Endodermal cell (in vitro differentiated cells): ENCODE results near the gene SPAG16. TPM values are rescaled to one million over a fixed set of nuclear protein-coding genes. Genes with fewer than 3 reads are reported as not detected.

Source experiments
- DNase-seq: peaks from one replicate; pipeline ENCODE4 v3.0.0-alpha.2; 2017
- H3K27ac ChIP-seq: 2 replicates; pipeline ENCODE4 v1.5.1; 2013; ENCODE audit warnings: mild to moderate bottlenecking, low read depth, low read length, moderate library complexity
- H3K27me3 ChIP-seq: 2 replicates; pipeline ENCODE4 v1.6.1; 2013; ENCODE audit warnings: mild to moderate bottlenecking, low read length, moderate library complexity; ENCODE audit not compliant: insufficient read depth, control insufficient read depth, poor library complexity, severe bottlenecking
- H3K36me3 ChIP-seq: 2 replicates; pipeline ENCODE4 v1.7.0; 2013; ENCODE audit warnings: mild to moderate bottlenecking, low read length, moderate library complexity; ENCODE audit not compliant: control insufficient read depth, insufficient read depth
- H3K4me1 ChIP-seq: one replicate; pipeline ENCODE4 v1.7.0; 2013; ENCODE audit warnings: low read length; ENCODE audit not compliant: control insufficient read depth, insufficient read depth
- H3K4me3 ChIP-seq: 2 replicates; pipeline ENCODE4 v1.5.1; 2013; ENCODE audit warnings: mild to moderate bottlenecking, low read length, moderate library complexity
- H3K9ac ChIP-seq: 2 replicates; pipeline ENCODE4 v1.6.1; 2013; ENCODE audit warnings: mild to moderate bottlenecking, low read length, moderate library complexity; ENCODE audit not compliant: poor library complexity, severe bottlenecking; ENCODE audit errors: extremely low read depth
- H3K9me3 ChIP-seq: 2 replicates; pipeline ENCODE4 v1.6.1; 2013; ENCODE audit warnings: mild to moderate bottlenecking, low read length, moderate library complexity; ENCODE audit not compliant: control insufficient read depth
- H3K27ac Mint-ChIP-seq: 2 replicates; pipeline ENCODE4 v1.8.0; 2020; ENCODE audit warnings: mixed read lengths
- H3K27me3 Mint-ChIP-seq: 2 replicates; pipeline ENCODE4 v1.8.0; 2021; ENCODE audit warnings: mild to moderate bottlenecking, mixed read lengths; ENCODE audit not compliant: insufficient read depth
- H3K36me3 Mint-ChIP-seq: 2 replicates; pipeline ENCODE4 v1.8.0; 2020; ENCODE audit warnings: low read depth, mixed read lengths
- H3K4me1 Mint-ChIP-seq: 2 replicates; pipeline ENCODE4 v1.8.0; 2020; ENCODE audit warnings: mixed read lengths
- H3K4me3 Mint-ChIP-seq: 2 replicates; pipeline ENCODE4 v1.8.0; 2020; ENCODE audit warnings: mild to moderate bottlenecking, moderate library complexity, mixed read lengths
- H3K9me3 Mint-ChIP-seq: 2 replicates; pipeline ENCODE4 v1.8.0; 2020; ENCODE audit warnings: mild to moderate bottlenecking, mixed read lengths
- WGBS, 2 experiments: methylation state at CpG; one replicate each; pipeline versions ENCODE4 v1.1.5 to v1.1.7; 2013; ENCODE audit warnings: missing lambda C conversion rate in 2 of 2, mixed read lengths in 1 of 2; ENCODE audit not compliant: insufficient coverage in 1 of 2, insufficient read length in 1 of 2; 5-methylcytosine and 5-hydroxymethylcytosine counted together
- total RNA-seq, 2 donors: library from RNA; stranded (reverse); fragmentation: NEBNext Ultra II Directional in 1 of 2; extraction: Animal tissue kit (Norgen Biotek cat#: 25700) in 1 of 2; gene quantifications; 2 replicates in 1 of 2; 3 replicates in 1 of 2; pipeline ENCODE4 v1.2.1, GENCODE V29; 2021
- TF ChIP-seq, protein P1 (sequence below): fragments of 200-600 bp; sonication (generic); conservative IDR thresholded peaks from 2 replicates; pipeline ENCODE4 v1.5.0; 2021; ENCODE audit warnings: antibody characterized with exemption, mild to moderate bottlenecking

Gene SPAG16
- total RNA-seq, 2 donors from 2014 or later, result 27.8 to 38.2 TPM

DNA sequence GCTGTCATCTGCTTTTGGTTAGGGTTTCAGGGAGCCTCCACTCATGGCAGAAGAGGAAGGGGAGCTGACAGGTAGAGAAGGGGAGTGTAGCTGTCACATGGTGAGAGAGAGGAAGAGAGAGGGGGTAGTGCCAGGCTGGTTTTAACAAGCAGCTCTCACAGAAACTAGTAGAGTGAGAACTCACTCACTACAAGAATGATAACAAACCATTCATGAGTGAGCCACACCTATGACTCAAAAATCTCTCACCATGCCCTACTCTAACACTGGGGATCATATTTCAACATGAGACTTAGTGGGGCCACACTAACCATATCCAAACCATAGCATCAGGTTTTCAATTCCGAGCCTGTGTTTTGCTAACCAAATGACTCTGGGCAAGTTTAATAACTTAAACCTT lies 851.7 kb downstream of the SPAG16 start:
- H3K27me3 Mint-ChIP-seq, result no peaks in the 10 kb centered on the region
- no peaks in the 10 kb centered on the region for H3K9me3 ChIP-seq
- TF ChIP-seq, protein P1, sequence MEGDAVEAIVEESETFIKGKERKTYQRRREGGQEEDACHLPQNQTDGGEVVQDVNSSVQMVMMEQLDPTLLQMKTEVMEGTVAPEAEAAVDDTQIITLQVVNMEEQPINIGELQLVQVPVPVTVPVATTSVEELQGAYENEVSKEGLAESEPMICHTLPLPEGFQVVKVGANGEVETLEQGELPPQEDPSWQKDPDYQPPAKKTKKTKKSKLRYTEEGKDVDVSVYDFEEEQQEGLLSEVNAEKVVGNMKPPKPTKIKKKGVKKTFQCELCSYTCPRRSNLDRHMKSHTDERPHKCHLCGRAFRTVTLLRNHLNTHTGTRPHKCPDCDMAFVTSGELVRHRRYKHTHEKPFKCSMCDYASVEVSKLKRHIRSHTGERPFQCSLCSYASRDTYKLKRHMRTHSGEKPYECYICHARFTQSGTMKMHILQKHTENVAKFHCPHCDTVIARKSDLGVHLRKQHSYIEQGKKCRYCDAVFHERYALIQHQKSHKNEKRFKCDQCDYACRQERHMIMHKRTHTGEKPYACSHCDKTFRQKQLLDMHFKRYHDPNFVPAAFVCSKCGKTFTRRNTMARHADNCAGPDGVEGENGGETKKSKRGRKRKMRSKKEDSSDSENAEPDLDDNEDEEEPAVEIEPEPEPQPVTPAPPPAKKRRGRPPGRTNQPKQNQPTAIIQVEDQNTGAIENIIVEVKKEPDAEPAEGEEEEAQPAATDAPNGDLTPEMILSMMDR, result no peak
- no peaks in the 10 kb centered on the region for H3K27me3 ChIP-seq
- peaks cover 6% of the 10 kb centered on the region for H3K4me1 Mint-ChIP-seq
- no peak overlapping the region for H3K27ac Mint-ChIP-seq
- 94% methylated on average over 1 of the region's 1 CpG; no CpG with 5 or more reads in 1 of the 2 experiments for WGBS, 2 experiments
- H3K9me3 Mint-ChIP-seq, result no peaks in the 10 kb centered on the region
- H3K36me3 Mint-ChIP-seq, result no peaks in the 10 kb centered on the region
- no peak for DNase-seq
- no peak overlapping the region for H3K4me3 Mint-ChIP-seq
- H3K9ac ChIP-seq, result no peak overlapping the region
- no peak overlapping the region for H3K4me3 ChIP-seq
- no peaks in the 10 kb centered on the region for H3K36me3 ChIP-seq
- no peaks in the 10 kb centered on the region for H3K4me1 ChIP-seq
- no peak overlapping the region for H3K27ac ChIP-seq

DNA sequence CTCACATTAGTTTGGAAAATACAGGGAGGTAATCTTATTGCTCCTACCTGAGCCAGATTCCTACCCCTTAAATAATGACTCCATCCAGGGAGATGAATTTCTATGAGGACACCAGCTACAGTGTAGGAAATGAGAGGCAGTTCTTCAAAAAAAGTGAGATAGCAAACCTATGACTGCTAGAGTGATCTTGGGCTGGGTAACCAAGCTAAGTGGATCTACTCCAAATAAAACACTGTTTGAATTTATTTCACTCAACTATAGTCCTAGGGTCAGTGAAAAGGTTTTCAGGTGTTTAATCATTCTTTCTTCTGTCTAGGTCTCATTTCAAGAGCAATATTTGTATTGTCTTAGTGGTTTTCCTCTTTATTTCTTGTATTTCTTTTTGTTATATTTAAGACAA lies 854.5 kb downstream of the SPAG16 start:
- no peaks in the 10 kb centered on the region for H3K9me3 ChIP-seq
- Mint-ChIP-seq H3K4me3 (no peak overlapping the region), H3K27ac (no peak overlapping the region), H3K9me3 (no peaks in the 10 kb centered on the region), H3K27me3 (no peaks in the 10 kb centered on the region), H3K36me3 (no peaks in the 10 kb centered on the region), H3K4me1 (peaks cover 6% of the 10 kb centered on the region)
- H3K27me3 ChIP-seq, result no peaks in the 10 kb centered on the region
- TF ChIP-seq, protein P1, result no peak
- H3K4me3 ChIP-seq, result no peak overlapping the region
- H3K36me3 ChIP-seq, result no peaks in the 10 kb centered on the region
- H3K27ac ChIP-seq, result no peak overlapping the region
- no peak overlapping the region for H3K9ac ChIP-seq
- H3K4me1 ChIP-seq, result no peaks in the 10 kb centered on the region
- DNase-seq, result no peak

DNA sequence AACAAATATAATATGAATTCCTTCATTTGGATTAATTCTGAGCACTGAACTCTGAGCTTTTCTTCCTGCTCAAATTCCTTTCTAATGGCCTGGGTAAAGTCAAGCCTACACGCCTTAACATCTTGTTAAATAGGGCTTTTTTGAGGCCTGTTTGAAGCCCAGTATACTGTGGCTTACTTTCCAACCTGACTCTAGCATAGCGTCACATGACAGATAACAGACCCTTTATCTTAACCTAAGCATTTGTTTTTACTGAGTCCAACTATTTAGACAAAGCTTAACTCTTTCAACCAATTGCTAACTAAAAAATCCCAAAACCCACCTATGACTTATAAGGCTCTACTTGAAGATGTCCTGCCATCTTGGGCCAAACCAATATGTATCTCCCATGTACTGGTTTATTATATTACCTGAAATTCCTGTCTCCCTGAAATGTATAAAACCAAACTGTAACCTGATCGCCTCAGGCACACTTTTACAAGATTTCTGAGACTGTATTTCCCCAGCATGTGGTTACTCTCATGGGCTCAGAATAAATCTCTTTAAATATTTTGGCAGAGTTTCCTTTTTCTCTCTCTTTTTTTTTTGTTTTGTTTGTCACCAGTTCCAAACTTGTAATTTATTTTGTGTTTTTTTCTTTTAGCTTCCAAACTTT lies 855.5 kb downstream of the SPAG16 start:
- Histone ChIP-seq H3K4me1 (no peaks in the 10 kb centered on the region), H3K9ac (no peak overlapping the region), H3K4me3 (no peak overlapping the region), H3K27me3 (no peaks in the 10 kb centered on the region), H3K36me3 (no peaks in the 10 kb centered on the region), H3K9me3 (no peaks in the 10 kb centered on the region), H3K27ac (no peak overlapping the region)
- Mint-ChIP-seq H3K9me3 (no peaks in the 10 kb centered on the region), H3K27ac (no peak overlapping the region), H3K4me3 (no peak overlapping the region), H3K36me3 (no peaks in the 10 kb centered on the region), H3K4me1 (peaks cover 6% of the 10 kb centered on the region), H3K27me3 (no peaks in the 10 kb centered on the region)
- TF ChIP-seq, protein P1, result no peak
- WGBS, 2 experiments, result 86 to 93% methylated on average over 3 of the region's 3 CpGs
- no peak for DNase-seq
